NK-92 (cell line): ENCODE results near the gene RBMS3.
"Not testable (repeated sequence)": the region's sequence is repeated elsewhere in the genome, so short reads cannot be mapped to it uniquely, and the experiment has no call there.

Experiments
- DNase-seq: peaks from one replicate; lab custom pipeline; 2025; ENCODE audit not compliant: unreplicated experiment; lab: John Stamatoyannopoulos, UW

The RBMS3 gene

GRCh38 chr3:29280404-29281093, at the start of gene RBMS3:
Gene RBMS3, plus strand, starts transcription at chr3:29281071.
- no peak for DNase-seq

- not testable (repeated sequence) for DNase-seq
Observed at GRCh38 chr3:29233126-29233525, 47.7 kb upstream of the RBMS3 start.

GRCh38 chr3:29236146-29236840, 44.6 kb upstream of the RBMS3 start:
- DNase-seq = no peak

- no peak for DNase-seq
Observed at GRCh38 chr3:29239376-29239775, 41.5 kb upstream of the RBMS3 start.

GRCh38 chr3:29240248-29240647, 40.6 kb upstream of the RBMS3 start:
- no peak for DNase-seq

- no peak for DNase-seq
Observed at GRCh38 chr3:29240887-29241286, 40.0 kb upstream of the RBMS3 start.

GRCh38 chr3:29241855-29242254, 39.0 kb upstream of the RBMS3 start:
- no peak for DNase-seq

- no peak for DNase-seq
Observed at GRCh38 chr3:29242296-29242695, 38.6 kb upstream of the RBMS3 start.

GRCh38 chr3:29245441-29245840, 35.4 kb upstream of the RBMS3 start:
- DNase-seq = no peak

- no peak for DNase-seq
Observed at GRCh38 chr3:29247088-29247745, 33.7 kb upstream of the RBMS3 start.

GRCh38 chr3:29249829-29250345, 31.0 kb upstream of the RBMS3 start:
- DNase-seq = no peak

GRCh38 chr3:29255854-29256696, 24.8 kb upstream of the RBMS3 start:
- no peak for DNase-seq

GRCh38 chr3:29258161-29258560, 22.7 kb upstream of the RBMS3 start:
- no peak for DNase-seq

GRCh38 chr3:29261119-29261518, 19.8 kb upstream of the RBMS3 start:
- DNase-seq = no peak

GRCh38 chr3:29263476-29263875, 17.4 kb upstream of the RBMS3 start:
- DNase-seq = no peak

GRCh38 chr3:29265509-29266072, 15.3 kb upstream of the RBMS3 start:
- DNase-seq = no peak

GRCh38 chr3:29267226-29267625, 13.6 kb upstream of the RBMS3 start:
- DNase-seq = no peak

GRCh38 chr3:29268651-29269050, 12.2 kb upstream of the RBMS3 start:
- no peak for DNase-seq

- DNase-seq = no peak
Observed at GRCh38 chr3:29270752-29271151, 10.1 kb upstream of the RBMS3 start.

GRCh38 chr3:29271475-29271874, 9.4 kb upstream of the RBMS3 start:
- no peak for DNase-seq

- no peak for DNase-seq
Observed at GRCh38 chr3:29274667-29275066, 6.2 kb upstream of the RBMS3 start.
